WI38 (cell line): ENCODE measurements around the gene ENTPD6.

Source experiments
- H3K4me3 ChIP-seq: 2 replicates; pipeline ENCODE4 v1.5.1; 2011; ENCODE audit warnings: low read depth, mild to moderate bottlenecking, control low read depth, low read length
- CTCF ChIP-seq: IDR thresholded peaks from 2 replicates; pipeline ENCODE4 v1.5.1; 2012; ENCODE audit warnings: low read depth, mild to moderate bottlenecking, control low read depth, low read length

ENTPD6 gene

GRCh38 chr20:25206063-25206403 is 10.5 kb downstream of the ENTPD6 start:
- no peak overlapping the region for H3K4me3 ChIP-seq
- TF ChIP-seq CTCF: no peak

GRCh38 chr20:25206548-25206947 is 11.0 kb downstream of the ENTPD6 start:
- no peak overlapping the region for H3K4me3 ChIP-seq
- TF ChIP-seq CTCF: no peak

- H3K4me3 ChIP-seq: no peak overlapping the region
- no peak for TF ChIP-seq CTCF
Measured at GRCh38 chr20:25207149-25207959, 11.8 kb downstream of the ENTPD6 start.

GRCh38 chr20:25207960-25208534 is 12.5 kb downstream of the ENTPD6 start:
- no peak overlapping the region for H3K4me3 ChIP-seq
- no peak for TF ChIP-seq CTCF

- no peak overlapping the region for H3K4me3 ChIP-seq
- no peak for TF ChIP-seq CTCF
Measured at GRCh38 chr20:25209400-25209799, 13.9 kb downstream of the ENTPD6 start.

- H3K4me3 ChIP-seq: no peak overlapping the region
- TF ChIP-seq CTCF: no peak
Measured at GRCh38 chr20:25209911-25210310, 14.4 kb downstream of the ENTPD6 start.

GRCh38 chr20:25211273-25211672 is 15.8 kb downstream of the ENTPD6 start:
- no peak for TF ChIP-seq CTCF
- H3K4me3 ChIP-seq: no peak overlapping the region
